PC-3 (cell line): Measurements from ENCODE around the gene PASK. TPM values are rescaled to one million over a fixed set of nuclear protein-coding genes. Genes with fewer than 3 reads are reported as not detected.

Experiments used
- ATAC-seq: fragments of 200-7000 bp; cut with Tn5 transposase; 2 replicates; pipeline ENCODE4 v1.9.1; 2020; ENCODE audit warnings: mild to moderate bottlenecking, moderate library complexity
- BruUV-seq: library from RNA; stranded (reverse); fragments of 400-500 nt; replicated peaks from 2 replicates; lab custom pipeline; 2021; lab: Mats Ljungman, UMichigan
- CTCF ChIA-PET: fragments of 300-600 bp; sonication (Branson Sonifier 250); formaldehyde crosslinking; loops from one replicate; lab custom pipeline; 2022; ENCODE audit warnings: antibody characterized with exemption; lab: Charles Lee
- POLR2A ChIA-PET: fragments of 300-600 bp; sonication (Branson Sonifier 250); formaldehyde crosslinking; loops from one replicate; lab custom pipeline; 2022; ENCODE audit warnings: antibody characterized with exemption; ENCODE audit not compliant: unreplicated experiment; lab: Charles Lee
- DNase-seq: peaks from one replicate; pipeline ENCODE4 v3.0.0-alpha.2; 2015
- H2AFZ ChIP-seq: fragments of 300-600 bp; sonication (generic); 2 replicates; pipeline ENCODE4 v1.6.0; 2016; ENCODE audit warnings: antibody characterized with exemption, low read length
- H3F3A ChIP-seq: fragments of 300-600 bp; sonication (generic); one replicate; pipeline ENCODE4 v1.6.0; 2017; ENCODE audit warnings: antibody characterized with exemption, low read length, control low read depth, mild to moderate bottlenecking; ENCODE audit not compliant: unreplicated experiment
- H3K27ac ChIP-seq: fragments of 300-600 bp; sonication (generic); 2 replicates; pipeline ENCODE4 v1.5.1; 2016; ENCODE audit warnings: mild to moderate bottlenecking, low read length
- H3K27me3 ChIP-seq: fragments of 300-600 bp; sonication (generic); 2 replicates; pipeline ENCODE4 v1.6.1; 2016; ENCODE audit warnings: low read length, mixed read lengths
- H3K36me3 ChIP-seq: fragments of 300-600 bp; sonication (generic); 2 replicates; pipeline ENCODE4 v1.6.1; 2016; ENCODE audit warnings: low read depth, mixed run types, low read length, mixed read lengths
- H3K4me1 ChIP-seq: fragments of 300-600 bp; sonication (generic); 2 replicates; pipeline ENCODE4 v1.5.1; 2016; ENCODE audit warnings: low read length; ENCODE audit not compliant: insufficient read depth
- H3K4me2 ChIP-seq: fragments of 300-600 bp; sonication (generic); 2 replicates; pipeline ENCODE4 v1.6.0; 2016; ENCODE audit warnings: low read length
- H3K4me3 ChIP-seq: fragments of 300-600 bp; sonication (generic); 2 replicates; pipeline ENCODE4 v1.5.1; 2016; ENCODE audit warnings: mild to moderate bottlenecking, low read length, mixed read lengths
- H3K79me2 ChIP-seq: fragments of 300-600 bp; sonication (generic); 2 replicates; pipeline ENCODE4 v1.6.1; 2017; ENCODE audit warnings: low read length, mixed read lengths
- H3K9ac ChIP-seq: fragments of 300-600 bp; sonication (generic); 2 replicates; pipeline ENCODE4 v1.6.0; 2016; ENCODE audit warnings: mild to moderate bottlenecking, low read length
- H3K9me2 ChIP-seq: fragments of 300-600 bp; sonication (generic); replicated peaks from 2 replicates; pipeline ENCODE4 v1.6.1; 2016; ENCODE audit warnings: mixed run types, low read length, mixed read lengths
- H3K9me3 ChIP-seq: fragments of 300-600 bp; sonication (generic); 2 replicates; pipeline ENCODE4 v1.6.1; 2016; ENCODE audit warnings: low read length, mixed read lengths
- H4K20me1 ChIP-seq: fragments of 300-600 bp; sonication (generic); 2 replicates; pipeline ENCODE4 v1.6.1; 2016; ENCODE audit warnings: low read length, mixed read lengths
- EZH2 ChIP-seq: fragments of 300-600 bp; sonication (generic); IDR thresholded peaks from one replicate; pipeline ENCODE4 v1.6.1; 2017; ENCODE audit warnings: antibody characterized with exemption, mild to moderate bottlenecking, low read length; ENCODE audit not compliant: unreplicated experiment
- EZH2phosphoT487 ChIP-seq: fragments of 300-600 bp; sonication (generic); IDR thresholded peaks from 2 replicates; pipeline ENCODE4 v1.6.1; 2018; ENCODE audit warnings: mild to moderate bottlenecking, antibody characterized with exemption, low read length, borderline replicate concordance
- intact Hi-C: fragments of 100-400 bp; cut with micrococcal nuclease; formaldehyde crosslinking; loops from 2 replicates; pipeline ENCODE4 v1.9.0; 2023
- total RNA-seq: library from RNA; depleted of rRNA; stranded (reverse); fragments of >200 nt; gene quantifications from 2 replicates; pipeline ENCODE4 v1.2.3, GENCODE V29; 2014
- TF ChIP-seq, protein P1 (sequence below): fragments of 300-600 bp; sonication (generic); conservative IDR thresholded peaks from 2 replicates; pipeline ENCODE4 v1.5.1; 2017; ENCODE audit warnings: antibody characterized with exemption, low read depth, mild to moderate bottlenecking, low read length

PASK gene
- total RNA-seq, 1 experiment from 2014 or later, result 4.1 TPM

DNA sequence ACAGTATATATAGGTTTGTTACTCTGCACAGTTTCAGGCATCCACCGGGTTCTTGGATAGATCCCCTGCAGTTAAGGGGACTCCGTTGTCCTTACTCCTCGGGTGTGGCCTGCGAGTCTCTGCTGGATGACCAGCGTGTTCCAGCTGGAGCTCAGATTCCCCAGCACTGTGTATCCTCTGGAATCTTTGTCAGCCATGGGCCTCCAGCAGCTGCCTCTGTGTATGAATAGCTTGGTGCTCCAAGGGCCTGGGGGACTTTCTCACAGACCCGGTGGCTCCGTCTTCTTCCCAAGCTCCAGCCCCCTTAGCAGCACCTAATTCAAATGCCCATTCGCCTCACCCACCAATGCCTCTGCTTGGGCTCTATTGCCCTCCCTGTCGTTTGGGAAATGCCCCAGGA is 45.5 kb upstream of the PASK start:
- DNase-seq (no peak), ATAC-seq (no peak)
- no TSS peak for BruUV-seq
- Histone ChIP-seq H2AFZ (no peak overlapping the region), H3K36me3 (no peaks in the 10 kb centered on the region), H3K4me3 (no peak overlapping the region), H3K9ac (no peak overlapping the region), H3K79me2 (no peaks in the 10 kb centered on the region), H3K27ac (no peak overlapping the region), H3K4me1 (no peaks in the 10 kb centered on the region), H3K9me2 (no peaks in the 10 kb centered on the region), H3F3A (no peaks in the 10 kb centered on the region), H3K9me3 (no peaks in the 10 kb centered on the region), H3K4me2 (no peak overlapping the region), H3K27me3 (no peaks in the 10 kb centered on the region), H4K20me1 (no peaks in the 10 kb centered on the region)
- ChIA-PET CTCF (no interaction called here), POLR2A (no interaction called here)
- intact Hi-C loops, result no loop called here
- TF ChIP-seq, protein P1, sequence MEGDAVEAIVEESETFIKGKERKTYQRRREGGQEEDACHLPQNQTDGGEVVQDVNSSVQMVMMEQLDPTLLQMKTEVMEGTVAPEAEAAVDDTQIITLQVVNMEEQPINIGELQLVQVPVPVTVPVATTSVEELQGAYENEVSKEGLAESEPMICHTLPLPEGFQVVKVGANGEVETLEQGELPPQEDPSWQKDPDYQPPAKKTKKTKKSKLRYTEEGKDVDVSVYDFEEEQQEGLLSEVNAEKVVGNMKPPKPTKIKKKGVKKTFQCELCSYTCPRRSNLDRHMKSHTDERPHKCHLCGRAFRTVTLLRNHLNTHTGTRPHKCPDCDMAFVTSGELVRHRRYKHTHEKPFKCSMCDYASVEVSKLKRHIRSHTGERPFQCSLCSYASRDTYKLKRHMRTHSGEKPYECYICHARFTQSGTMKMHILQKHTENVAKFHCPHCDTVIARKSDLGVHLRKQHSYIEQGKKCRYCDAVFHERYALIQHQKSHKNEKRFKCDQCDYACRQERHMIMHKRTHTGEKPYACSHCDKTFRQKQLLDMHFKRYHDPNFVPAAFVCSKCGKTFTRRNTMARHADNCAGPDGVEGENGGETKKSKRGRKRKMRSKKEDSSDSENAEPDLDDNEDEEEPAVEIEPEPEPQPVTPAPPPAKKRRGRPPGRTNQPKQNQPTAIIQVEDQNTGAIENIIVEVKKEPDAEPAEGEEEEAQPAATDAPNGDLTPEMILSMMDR, result no peak
- TF ChIP-seq EZH2, result no peak
- TF ChIP-seq EZH2phosphoT487, result no peak

- DNase-seq, result no peak
- Histone ChIP-seq H2AFZ (no peak overlapping the region), H3F3A (no peaks in the 10 kb centered on the region), H3K9ac (no peak overlapping the region), H3K27ac (no peak overlapping the region), H3K27me3 (no peaks in the 10 kb centered on the region), H3K9me2 (no peaks in the 10 kb centered on the region), H4K20me1 (no peaks in the 10 kb centered on the region), H3K9me3 (no peaks in the 10 kb centered on the region), H3K4me3 (no peak overlapping the region), H3K79me2 (no peaks in the 10 kb centered on the region), H3K4me1 (no peaks in the 10 kb centered on the region), H3K4me2 (no peak overlapping the region), H3K36me3 (no peaks in the 10 kb centered on the region)
- intact Hi-C loops, result no loop called here
- no peak for ATAC-seq
- ChIA-PET CTCF (no interaction called here), POLR2A (no interaction called here)
- TF ChIP-seq EZH2 (no peak), EZH2phosphoT487 (no peak)
- TF ChIP-seq, protein P1, result no peak
- no TSS peak for BruUV-seq
Observed at GRCh38 chr2:241193271-241193670, 44.0 kb upstream of the PASK start.

GRCh38 chr2:241191081-241191480 is 41.8 kb upstream of the PASK start:
- no peaks in the 10 kb centered on the region for H3K27me3 ChIP-seq
- no peaks in the 10 kb centered on the region for H3K79me2 ChIP-seq
- H3K36me3 ChIP-seq, result no peaks in the 10 kb centered on the region
- no peak overlapping the region for H3K27ac ChIP-seq
- no peaks in the 10 kb centered on the region for H3F3A ChIP-seq
- no peak overlapping the region for H3K9ac ChIP-seq
- no TSS peak for BruUV-seq
- ChIA-PET POLR2A (no interaction called here), CTCF (no interaction called here)
- no peaks in the 10 kb centered on the region for H3K9me2 ChIP-seq
- no peaks in the 10 kb centered on the region for H3K4me1 ChIP-seq
- no peaks in the 10 kb centered on the region for H4K20me1 ChIP-seq
- H2AFZ ChIP-seq, result no peak overlapping the region
- ATAC-seq (no peak), DNase-seq (no peak)
- no peak overlapping the region for H3K4me2 ChIP-seq
- no peaks in the 10 kb centered on the region for H3K9me3 ChIP-seq
- no peak overlapping the region for H3K4me3 ChIP-seq
- TF ChIP-seq EZH2phosphoT487 (no peak), EZH2 (no peak)
- TF ChIP-seq, protein P1, result no peak
- intact Hi-C loops, result no loop called here
